Left colon (tissue), 2 donors: ENCODE measurements around the gene VEGFC. TPM values are rescaled to one million over a fixed set of nuclear protein-coding genes. Genes with fewer than 3 reads are reported as not detected.

Experiments
- ATAC-seq: fragments of 200-7000 bp; cut with Tn5 transposase; one replicate; pipeline ENCODE4 v1.9.1; 2020; ENCODE audit warnings: mild to moderate bottlenecking, moderate library complexity
- DNase-seq, 2 donors: peaks; one replicate each; pipeline ENCODE4 v3.0.0-alpha.2; 2020
- intact Hi-C, 2 donors: fragments of 100-400 bp; cut with DNase I in 1 of 2; cut with micrococcal nuclease in 1 of 2; formaldehyde crosslinking; loops; one replicate each; pipeline versions ENCODE4 v1.11.2 to v1.14.0; 2022; cut with DNase I, micrococcal nuclease
- total RNA-seq, 2 donors: library from RNA; stranded (reverse); fragmentation: NEBNext Ultra II Directional; extraction: Animal tissue kit (Norgen Biotek cat#: 25700); gene quantifications; one replicate each; pipeline ENCODE4 v1.2.1, GENCODE V29; 2021
- donor health status: DM: no; HTN: no; CAD: no.
- donor health status: DM: yes; HTN: yes; CAD: no.

Gene VEGFC
- total RNA-seq, 2 donors from 2014 or later, result 2.5 TPM

GRCh38 chr4:176778063-176778462 is 14.7 kb downstream of the VEGFC start:
- intact Hi-C loops, result no loop called here
- DNase-seq (no peak), ATAC-seq (no peak)

GRCh38 chr4:176775338-176775737 is 17.4 kb downstream of the VEGFC start:
- DNase-seq, result no peak
- intact Hi-C loops, result no loop called here
- no peak for ATAC-seq

- intact Hi-C loops, result no loop called here
- DNase-seq (no peak), ATAC-seq (no peak)
Observed at GRCh38 chr4:176774852-176775251, 17.9 kb downstream of the VEGFC start.

DNA sequence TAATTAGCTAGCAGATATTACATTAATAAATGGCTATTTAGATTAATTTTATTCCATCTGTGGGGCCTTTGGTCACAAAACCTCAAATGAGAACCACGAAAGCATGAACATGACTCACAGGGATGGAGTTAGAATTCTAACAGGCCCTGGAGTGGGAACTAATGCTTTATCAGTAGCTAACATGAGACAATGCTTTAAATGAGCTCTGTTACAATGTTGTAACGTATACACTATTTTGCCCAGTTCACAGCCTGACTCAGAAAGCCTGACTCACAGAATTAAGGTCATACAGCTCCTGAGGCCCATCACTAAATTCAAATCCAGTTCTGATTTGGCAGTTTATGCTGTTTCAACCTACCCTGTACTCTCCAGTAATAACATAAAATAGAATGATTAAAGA is 23.2 kb downstream of the VEGFC start:
- intact Hi-C loops, result no loop called here
- DNase-seq, result no peak
- ATAC-seq, result no peak

- ATAC-seq, result no peak
- intact Hi-C loops, result no loop called here
- no peak for DNase-seq
Observed at GRCh38 chr4:176767183-176767582, 25.5 kb downstream of the VEGFC start.

DNA sequence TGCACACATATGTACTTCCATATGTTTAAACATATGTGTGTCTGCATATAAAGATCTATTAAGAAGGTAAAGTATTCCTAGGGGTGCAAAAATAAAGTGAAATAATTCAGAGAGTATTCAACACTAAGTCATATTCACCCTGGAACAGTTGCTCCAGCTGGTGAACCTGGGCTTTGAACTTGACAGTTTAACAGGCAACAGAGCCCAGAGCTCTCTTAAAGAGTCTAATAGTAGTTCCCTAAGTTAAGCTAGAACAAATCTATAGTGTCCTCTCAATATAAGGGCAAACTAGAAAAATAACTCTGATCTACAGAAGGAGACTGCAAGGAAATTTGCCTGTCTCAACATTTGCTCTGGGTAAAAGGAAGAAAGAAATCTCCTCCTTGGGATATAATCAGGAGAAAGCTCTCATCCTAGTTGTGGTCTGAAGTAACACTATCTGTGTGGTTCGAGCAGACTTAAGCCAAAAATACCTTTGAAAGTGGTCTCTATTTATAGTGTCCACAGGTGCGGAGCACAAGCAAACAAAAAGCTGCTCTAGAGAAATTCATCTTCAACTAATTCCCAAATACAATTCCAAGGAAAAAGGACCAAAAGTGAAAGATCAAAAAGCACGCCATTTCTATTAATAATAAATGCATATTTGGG is 29.9 kb downstream of the VEGFC start:
- intact Hi-C loops, result no loop called here
- DNase-seq (no peak), ATAC-seq (no peak)

GRCh38 chr4:176761872-176762271 is 30.9 kb downstream of the VEGFC start:
- no peak for ATAC-seq
- intact Hi-C loops, result no loop called here

GRCh38 chr4:176760471-176760870 is 32.3 kb downstream of the VEGFC start:
- intact Hi-C loops, result no loop called here

More at GRCh38 chr4:176761872-176762271, 30.9 kb downstream of the VEGFC start:
- no peak for DNase-seq

GRCh38 chr4:176758731-176759130 is 34.0 kb downstream of the VEGFC start:
- ATAC-seq (no peak), DNase-seq (no peak)
- intact Hi-C loops, result no loop called here

More at GRCh38 chr4:176760471-176760870, 32.3 kb downstream of the VEGFC start:
- DNase-seq (no peak), ATAC-seq (no peak)

GRCh38 chr4:176758323-176758722 is 34.4 kb downstream of the VEGFC start:
- DNase-seq (no peak), ATAC-seq (no peak)
- intact Hi-C loops, result no loop called here

DNA sequence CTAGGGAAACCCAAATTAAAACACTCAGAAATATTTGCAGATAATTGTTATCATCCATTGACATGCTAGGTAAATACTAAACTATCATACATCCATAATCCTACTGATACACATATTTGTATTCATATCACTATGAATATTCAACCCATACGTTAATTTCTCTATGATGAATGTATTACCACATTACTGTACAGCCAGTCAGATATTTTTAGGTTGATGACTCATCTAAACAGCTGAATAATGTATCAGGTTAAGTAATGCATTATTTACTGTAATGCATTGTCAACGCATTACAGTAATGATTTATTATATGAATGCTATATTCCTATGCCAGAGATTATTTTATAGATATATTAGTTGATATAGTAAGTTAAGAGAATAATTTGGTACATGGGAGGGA is 37.1 kb downstream of the VEGFC start:
- ATAC-seq (no peak), DNase-seq (no peak)
- intact Hi-C loops, result no loop called here

DNA sequence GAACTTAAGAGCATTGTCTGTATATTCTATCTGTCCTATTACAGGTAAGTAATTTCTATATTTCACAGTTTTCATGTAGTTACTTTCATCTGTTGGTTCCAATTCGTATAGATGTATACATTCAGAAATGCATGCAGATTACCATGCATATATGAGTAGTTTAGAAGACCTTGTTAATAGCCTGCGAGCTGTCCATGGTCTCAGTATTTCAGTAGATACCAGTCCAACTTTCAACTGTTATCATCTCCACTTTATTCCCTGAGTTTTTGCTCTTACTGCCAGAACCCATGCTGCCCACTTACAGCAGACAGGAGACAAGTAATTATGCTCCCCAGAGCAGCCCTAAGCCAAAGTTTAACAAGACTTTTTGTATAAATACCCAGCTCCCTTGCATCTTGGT is 37.7 kb downstream of the VEGFC start:
- intact Hi-C loops, result no loop called here
- ATAC-seq, result no peak
- DNase-seq, result no peak

GRCh38 chr4:176753049-176753448 is 39.7 kb downstream of the VEGFC start:
- DNase-seq, result no peak
- no peak for ATAC-seq
- intact Hi-C loops, result no loop called here

- intact Hi-C loops, result no loop called here
- DNase-seq (no peak), ATAC-seq (no peak)
Observed at GRCh38 chr4:176752191-176752749, 40.5 kb downstream of the VEGFC start.

GRCh38 chr4:176751061-176751460 is 41.7 kb downstream of the VEGFC start:
- no peak for DNase-seq
- no peak for ATAC-seq
- intact Hi-C loops, result no loop called here

GRCh38 chr4:176746846-176747245 is 45.9 kb downstream of the VEGFC start:
- DNase-seq (no peak), ATAC-seq (no peak)
- intact Hi-C loops, result no loop called here

DNA sequence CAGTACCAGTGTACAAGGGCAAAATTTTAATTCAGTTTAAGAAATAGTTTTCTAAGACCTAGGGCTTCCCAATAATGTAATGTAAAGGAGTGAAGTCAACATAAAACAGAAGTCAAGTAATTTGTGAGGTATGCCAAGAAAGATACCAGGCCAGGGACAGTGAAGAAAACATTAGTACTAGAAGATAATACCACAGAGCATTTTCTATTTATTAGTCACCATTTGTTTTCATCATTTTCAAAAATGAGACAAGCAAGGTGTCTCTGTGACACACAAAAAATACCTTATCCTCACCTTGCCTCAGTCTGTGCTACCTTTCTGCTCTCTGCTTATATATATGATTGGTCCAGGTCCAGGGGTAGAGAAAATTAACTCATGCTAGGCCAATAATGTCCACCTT is 46.8 kb downstream of the VEGFC start:
- DNase-seq, result no peak
- no peak for ATAC-seq
- intact Hi-C loops, result no loop called here

DNA sequence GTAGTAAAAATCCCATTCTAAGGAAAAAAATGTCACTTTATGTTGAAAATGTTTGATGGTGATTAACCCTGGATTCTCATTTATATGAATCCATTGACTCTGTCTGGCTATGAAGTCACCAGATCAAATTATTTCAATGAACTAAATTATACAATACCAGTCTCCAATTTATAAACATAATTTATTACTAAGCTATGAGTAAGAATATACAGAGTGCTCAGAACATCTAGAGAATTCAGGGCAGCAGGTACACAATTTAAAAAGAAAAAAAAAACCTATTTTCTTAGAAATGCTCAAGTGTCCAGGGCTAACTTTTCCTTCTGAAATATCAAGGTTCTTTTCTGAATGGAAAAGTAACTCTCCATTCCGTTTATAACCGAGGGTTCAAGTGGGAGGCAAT is 48.6 kb downstream of the VEGFC start:
- intact Hi-C loops, result no loop called here
- DNase-seq, result no peak
- no peak for ATAC-seq

DNA sequence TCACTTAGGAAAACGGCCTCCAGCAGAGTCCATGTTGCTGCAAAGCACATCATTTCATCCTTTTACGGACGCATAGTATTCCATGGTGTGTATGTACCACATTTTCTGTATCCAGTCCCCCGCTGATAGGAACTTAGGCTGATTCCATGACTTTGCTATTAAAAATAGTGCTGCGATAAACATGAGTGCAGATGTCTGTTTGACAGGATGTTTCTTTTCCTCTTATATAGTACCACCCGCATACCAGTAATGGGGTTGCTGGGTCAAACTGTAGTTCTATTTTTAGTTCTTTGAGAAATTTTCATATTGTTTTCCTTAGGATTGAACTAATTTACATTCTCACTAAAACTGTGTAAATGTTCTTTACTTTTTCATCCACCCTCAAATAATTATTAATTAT is 50.5 kb downstream of the VEGFC start:
- intact Hi-C loops, result no loop called here
- ATAC-seq (no peak), DNase-seq (no peak)

DNA sequence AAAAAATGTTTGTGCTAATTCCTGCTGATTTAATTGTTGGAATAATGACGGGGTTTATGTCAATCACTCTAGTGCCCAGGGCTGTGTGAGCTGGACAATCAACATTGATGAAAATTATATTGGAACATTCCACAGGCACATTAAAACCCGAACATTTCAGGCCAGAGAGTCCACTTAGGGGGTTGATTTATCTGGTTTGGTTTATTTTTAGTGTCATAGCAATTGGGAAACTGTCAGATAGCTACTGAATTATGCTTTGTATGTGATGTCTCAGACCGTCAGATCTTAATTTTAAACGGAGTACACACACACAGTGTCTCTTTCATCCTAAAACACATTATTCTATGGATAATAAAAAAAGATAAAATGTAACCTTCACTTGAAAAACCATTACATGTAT is 51.5 kb downstream of the VEGFC start:
- ATAC-seq (no peak), DNase-seq (no peak)
- intact Hi-C loops, result no loop called here

- DNase-seq (no peak), ATAC-seq (no peak)
- intact Hi-C loops, result no loop called here
Observed at GRCh38 chr4:176735300-176735699, 57.4 kb downstream of the VEGFC start.
